Activated T-cell treated with anti-CD3 and anti-CD28 coated beads for 1 hour (primary cell): Measurements from ENCODE around the gene RABEP1.

Source experiments
- DNase-seq: peaks from one replicate; pipeline ENCODE4 v3.0.0-alpha.2; 2020; ENCODE audit warnings: low read depth

The RABEP1 gene

GRCh38 chr17:5362162-5362811, 80.2 kb downstream of the RABEP1 start:
- no peak for DNase-seq

DNA sequence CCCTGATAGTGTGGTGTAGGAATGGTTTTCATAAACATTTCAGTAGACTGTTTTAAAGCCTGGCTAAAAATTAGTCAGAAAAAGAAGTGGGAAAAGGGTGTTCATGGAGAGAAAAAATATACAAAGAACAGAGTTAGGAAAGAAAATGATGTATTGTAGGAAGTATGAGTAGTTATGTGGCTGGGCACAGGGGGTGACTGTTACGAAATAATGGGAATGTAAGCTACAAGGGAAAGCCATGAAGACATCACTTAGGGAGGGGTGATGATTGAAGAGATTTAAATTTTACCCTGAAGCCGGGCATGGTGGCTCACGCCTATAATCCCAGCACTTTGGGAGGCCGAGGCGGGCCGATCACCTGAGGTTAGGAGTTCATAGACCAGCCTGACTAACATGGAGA, 82.1 kb downstream of the RABEP1 start:
- no peak for DNase-seq

DNA sequence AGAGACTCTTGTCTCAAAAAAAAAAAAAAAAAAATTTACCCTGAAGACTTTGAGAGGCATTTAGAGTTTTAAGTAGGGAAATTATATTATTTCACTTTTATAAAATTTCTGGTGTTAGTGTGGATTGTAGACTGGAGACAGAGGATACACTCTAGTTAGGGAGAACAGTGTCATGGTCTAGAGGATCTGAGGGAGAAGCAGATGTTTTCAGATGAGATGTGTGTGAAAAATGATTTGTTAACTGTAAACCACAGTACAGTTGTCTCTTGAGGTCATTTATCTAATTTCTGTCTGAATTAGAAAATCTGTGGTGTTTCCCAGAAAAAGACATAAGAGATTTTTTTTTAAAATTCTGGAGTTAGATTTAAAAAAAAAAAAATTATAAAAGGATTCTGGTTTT, 82.6 kb downstream of the RABEP1 start:
- DNase-seq = no peak

GRCh38 chr17:5365831-5366230, 83.7 kb downstream of the RABEP1 start:
- DNase-seq = no peak

GRCh38 chr17:5370411-5370810, 88.3 kb downstream of the RABEP1 start:
- DNase-seq = no peak

- no peak for DNase-seq
Measured at GRCh38 chr17:5373112-5373511, 91.0 kb downstream of the RABEP1 start.

DNA sequence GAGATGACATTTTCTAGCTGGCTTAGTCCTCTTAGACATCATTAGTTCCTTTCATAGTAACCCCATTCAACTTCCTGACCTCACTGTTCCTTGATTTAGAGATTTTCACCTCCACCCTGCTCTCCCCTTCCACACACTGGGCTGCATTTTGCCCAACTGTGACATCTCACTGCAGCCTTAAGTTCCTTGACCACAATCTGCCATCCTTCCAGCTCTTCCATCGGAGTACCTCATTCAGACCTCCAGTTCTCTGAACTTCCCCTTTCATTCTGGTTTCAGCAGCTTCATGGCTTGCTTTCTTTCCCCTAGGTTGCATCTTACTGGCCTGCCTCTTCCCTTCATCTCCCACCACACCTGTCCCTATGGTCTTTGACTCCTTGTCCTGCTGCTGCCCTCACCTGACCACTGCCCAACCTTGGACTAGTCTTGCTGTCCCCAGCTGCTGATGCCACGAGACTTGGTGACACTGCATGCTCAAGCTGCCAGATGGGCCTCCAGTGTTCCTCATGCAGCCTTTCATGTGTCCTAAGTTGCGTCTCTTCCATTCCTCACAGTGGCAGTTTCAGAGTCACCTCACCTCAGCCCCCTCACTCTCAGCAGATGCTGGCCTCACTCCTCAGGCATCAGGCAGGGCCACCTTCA, 96.6 kb downstream of the RABEP1 start:
- DNase-seq = no peak

DNA sequence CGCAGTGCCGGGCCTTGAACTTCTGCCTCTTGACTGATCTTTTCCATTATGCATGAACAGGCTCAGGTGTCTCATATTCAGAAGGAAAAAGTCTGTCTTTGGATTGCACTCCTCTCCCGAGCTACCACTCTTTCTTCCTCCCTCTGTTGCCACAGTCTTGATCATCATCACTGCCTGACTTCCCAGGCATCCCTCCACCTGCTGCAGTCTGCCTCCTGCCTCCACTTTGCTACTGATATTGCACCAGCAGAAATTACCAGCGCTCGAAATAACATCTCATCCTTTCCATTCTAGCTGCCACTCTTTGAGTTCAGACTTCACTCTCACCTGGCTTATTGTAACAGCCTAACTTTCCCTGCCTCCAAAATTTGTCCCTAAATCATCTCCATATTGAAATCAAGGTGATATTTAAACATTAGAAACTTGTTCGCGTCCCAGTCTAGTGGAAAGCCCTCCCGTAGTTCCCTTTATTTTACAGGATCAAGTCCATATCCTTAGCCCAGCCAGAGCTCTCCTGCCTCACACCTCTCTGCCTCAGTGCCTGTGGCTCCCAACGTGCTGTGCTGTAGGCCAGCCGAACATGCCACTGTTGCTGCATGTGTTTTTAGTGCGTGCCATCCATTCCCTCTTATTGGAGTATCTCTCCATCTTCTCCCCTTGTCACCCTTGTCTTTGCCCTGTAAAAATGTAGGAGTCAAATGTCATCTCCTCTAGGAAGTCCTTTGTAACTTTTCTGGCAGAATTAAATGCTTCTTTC, 97.4 kb downstream of the RABEP1 start:
- DNase-seq = no peak

GRCh38 chr17:5380491-5381135, 98.5 kb downstream of the RABEP1 start:
- DNase-seq = no peak

- no peak for DNase-seq
Measured at GRCh38 chr17:5381542-5381941, 99.5 kb downstream of the RABEP1 start.

DNA sequence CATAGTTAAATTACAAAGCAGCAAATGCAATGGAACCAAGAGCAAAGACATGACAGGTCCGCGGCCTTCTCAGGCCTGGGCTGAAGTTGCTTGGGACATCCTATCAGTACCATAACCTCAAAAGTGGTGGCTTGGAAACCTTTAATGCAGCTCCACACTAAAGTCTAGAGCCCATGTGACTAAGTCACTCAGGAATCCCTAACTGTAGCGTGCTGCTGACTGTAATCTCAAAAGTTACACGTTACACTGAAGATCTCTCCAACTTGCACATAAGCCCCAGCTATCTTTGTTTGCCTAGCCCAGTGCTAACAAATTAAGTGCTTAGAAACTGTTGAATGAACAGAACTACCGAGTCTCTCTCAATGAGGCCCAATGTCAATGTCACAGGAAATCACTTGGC, 109.6 kb downstream of the RABEP1 start:
- no peak for DNase-seq

DNA sequence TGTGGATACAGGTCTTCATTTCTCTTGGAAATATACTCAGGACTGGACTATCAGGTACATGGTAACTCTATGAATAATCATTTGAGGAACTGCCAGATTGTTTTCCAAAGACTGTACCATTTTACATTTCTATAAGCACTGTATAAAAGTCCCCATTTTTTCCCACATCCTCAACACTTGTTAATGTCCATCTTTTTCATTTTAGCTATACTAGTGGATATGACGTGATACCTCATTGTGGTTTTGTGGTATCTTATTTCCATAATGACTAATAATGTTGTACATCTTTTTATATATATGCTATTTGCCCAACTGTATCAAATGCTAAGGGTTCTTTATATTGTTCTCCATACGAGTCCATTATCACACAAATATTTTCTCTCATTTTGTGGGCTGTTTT, 114.5 kb downstream of the RABEP1 start:
- DNase-seq = no peak

DNA sequence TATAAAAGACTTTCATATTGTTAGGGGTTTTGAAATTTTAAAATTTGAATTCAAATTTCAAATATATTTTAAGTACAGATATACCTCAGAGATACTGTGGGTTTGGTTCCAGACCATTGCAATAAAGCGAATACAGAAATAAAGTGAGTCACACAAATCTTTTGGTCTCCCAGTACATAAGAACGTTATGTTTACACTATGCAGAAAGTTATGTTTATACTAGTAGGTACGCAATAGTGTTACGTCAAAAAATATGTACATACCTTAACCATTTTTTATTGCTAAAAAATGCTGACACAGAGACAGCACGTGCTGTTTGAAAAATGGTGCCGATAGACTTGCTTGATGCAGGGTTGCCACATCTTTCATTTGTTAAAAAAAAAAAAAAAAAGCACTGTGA, 117.7 kb downstream of the RABEP1 start:
- no peak for DNase-seq

- no peak for DNase-seq
Measured at GRCh38 chr17:5405400-5405799, 123.3 kb downstream of the RABEP1 start.

- DNase-seq = no peak
Measured at GRCh38 chr17:5408186-5408585, 126.1 kb downstream of the RABEP1 start.

DNA sequence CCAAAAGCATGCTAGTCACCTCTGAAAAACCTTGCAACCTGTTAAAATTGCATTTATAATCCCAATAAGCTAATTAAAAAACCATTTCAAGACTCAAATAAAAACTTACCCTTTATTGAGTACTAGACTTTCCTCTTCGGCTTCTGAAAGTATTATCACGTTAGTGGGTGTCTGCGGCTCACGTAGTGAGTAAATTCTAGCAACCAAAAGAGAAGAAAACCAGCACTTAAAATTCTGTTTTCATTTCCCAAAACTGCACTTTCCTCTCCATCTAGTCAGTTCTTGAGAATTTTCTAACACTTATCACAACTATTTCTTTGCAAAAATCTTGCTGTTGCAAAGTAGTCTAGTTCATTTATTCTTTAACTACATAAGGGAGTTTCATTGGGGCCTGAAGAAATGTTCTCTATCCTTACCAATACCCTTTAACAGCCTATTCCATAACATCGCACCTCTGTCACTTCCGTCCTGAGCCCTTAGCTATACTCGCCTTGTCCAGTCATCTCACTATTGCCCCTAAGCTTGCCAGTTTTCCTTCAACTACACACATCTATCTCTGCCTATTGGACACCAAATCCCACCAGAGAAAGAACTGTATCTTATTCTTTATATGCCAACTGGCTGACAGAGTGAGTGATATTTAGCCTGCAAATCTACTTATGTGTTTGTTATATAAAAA, 128.6 kb downstream of the RABEP1 start:
- no peak for DNase-seq

GRCh38 chr17:5413682-5414081, 131.6 kb downstream of the RABEP1 start:
- no peak for DNase-seq

- DNase-seq = no peak
Measured at GRCh38 chr17:5416901-5417300, 134.8 kb downstream of the RABEP1 start.

GRCh38 chr17:5418858-5419355, 136.8 kb downstream of the RABEP1 start:
- peak; percentile 36 for DNase-seq

- peak; percentile 90 for DNase-seq
Measured at GRCh38 chr17:5419356-5419958, 137.4 kb downstream of the RABEP1 start, which contains the start of gene NUP88. Gene NUP88 (minus strand): TSS chr17:5419662. CDS start chr17:5419650, 12 bp downstream.

DNA sequence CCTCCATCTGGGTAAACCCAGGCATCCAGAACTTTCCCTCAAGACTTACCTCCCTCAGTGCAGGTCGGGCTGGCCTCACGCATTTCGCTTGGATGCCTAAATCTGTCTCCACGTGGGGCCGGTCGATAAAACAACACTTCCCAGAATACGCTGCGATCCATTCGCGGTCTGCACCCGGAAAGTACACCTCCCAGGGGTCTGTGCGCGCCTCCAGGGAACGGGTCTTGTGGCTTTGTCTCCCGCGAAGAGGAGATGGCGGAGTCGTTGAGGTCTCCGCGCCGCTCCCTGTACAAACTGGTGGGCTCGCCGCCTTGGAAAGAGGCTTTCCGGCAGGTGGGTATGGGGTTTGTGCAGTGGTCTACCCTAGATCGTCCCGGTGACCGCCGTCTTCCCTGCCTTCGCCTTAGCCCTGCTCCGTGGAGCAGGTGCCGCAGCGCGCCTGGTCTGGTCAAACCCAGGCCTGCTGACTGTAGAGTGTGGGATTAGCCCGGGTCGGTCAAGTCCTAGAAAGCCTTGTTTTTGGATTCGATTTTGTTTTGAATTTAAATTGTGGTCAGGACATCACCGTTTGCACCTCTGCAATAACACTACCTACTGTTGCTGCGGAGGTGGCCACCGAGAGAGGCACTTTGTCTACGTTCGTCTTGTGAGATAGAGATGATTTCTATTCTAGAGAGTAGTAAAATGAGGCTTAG, 138.0 kb downstream of the RABEP1 start, which contains the start of gene RPAIN:
Gene RPAIN, plus strand, starts transcription at position 224 of the 695 bp plus-strand sequence. Its CDS starts 29 bp downstream, at position 253.
- DNase-seq = peak; percentile 76
